Esophagus muscularis mucosa (tissue), 4 donors: ENCODE measurements around the gene GAREM1. TPM values are rescaled to one million over a fixed set of nuclear protein-coding genes. Genes with fewer than 3 reads are reported as not detected.

Experiments
- DNase-seq: peaks from one replicate; pipeline ENCODE4 v3.0.0-alpha.2; 2017; ENCODE audit errors: extremely low spot score
- H3K27ac ChIP-seq, 4 donors: fragments of 200-600 bp; sonication (generic); replicated peaks in 1 of 4; 1 replicate in 3 of 4; 2 replicates in 1 of 4; pipeline ENCODE4 v1.5.1; 2016 to 2019; ENCODE audit warnings: mild to moderate bottlenecking in 1 of 4
- H3K27me3 ChIP-seq, 4 donors: fragments of 200-600 bp; sonication (generic); one replicate each; pipeline versions ENCODE4 v1.5.1 to v1.6.0; 2016 to 2019
- H3K36me3 ChIP-seq, 4 donors: fragments of 200-600 bp; sonication (generic); one replicate each; pipeline ENCODE4 v1.5.1; 2016 to 2019
- H3K4me1 ChIP-seq, 4 donors: fragments of 200-600 bp; sonication (generic); one replicate each; pipeline ENCODE4 v1.5.1; 2016 to 2019
- H3K4me3 ChIP-seq, 4 donors: fragments of 200-600 bp; sonication (generic); 1 replicate in 2 of 4; 2 replicates in 2 of 4; pipeline ENCODE4 v1.5.1; 2016 to 2019; ENCODE audit warnings: mild to moderate bottlenecking in 4 of 4, moderate library complexity in 1 of 4
- H3K9me3 ChIP-seq, 4 donors: fragments of 200-600 bp; sonication (generic); 1 replicate in 3 of 4; 2 replicates in 1 of 4; pipeline ENCODE4 v1.5.1; 2016 to 2019
- CTCF ChIP-seq, 3 experiments: fragments of 200-600 bp in 2 of 3; fragments of 450-650 bp in 1 of 3; sonication (generic) in 2 of 3; IDR thresholded peaks; one replicate each; pipeline ENCODE4 v1.5.1; 2017 to 2019; ENCODE audit warnings: antibody characterized with exemption in 3 of 3, mild to moderate bottlenecking in 2 of 3, moderate library complexity in 1 of 3
- EP300 ChIP-seq: sonication (generic); formaldehyde crosslinking; IDR thresholded peaks from one replicate; pipeline ENCODE4 v1.6.1; 2017; ENCODE audit warnings: antibody characterized with exemption
- POLR2A ChIP-seq: fragments of 450-650 bp; IDR thresholded peaks from one replicate; pipeline ENCODE4 v1.6.1; 2017; ENCODE audit warnings: antibody characterized with exemption, moderate library complexity, mild to moderate bottlenecking, low read depth
- POLR2AphosphoS5 ChIP-seq, 2 donors: sonication (generic); formaldehyde crosslinking; IDR thresholded peaks; one replicate each; pipeline ENCODE4 v1.6.1; 2017; ENCODE audit warnings: antibody characterized with exemption in 2 of 2
- WGBS: methylation state at CpG from one replicate; pipeline ENCODE4 v1.1.5; 2018; 5-methylcytosine and 5-hydroxymethylcytosine counted together
- intact Hi-C: fragments of 100-400 bp; cut with DNase I; formaldehyde crosslinking; loops from one replicate; pipeline ENCODE4 v1.15.1; 2023
- total RNA-seq, 4 donors: library from RNA; depleted of rRNA; stranded (reverse); fragments of >200 nt; gene quantifications; one replicate each; pipeline versions ENCODE4 v1.1.0 to v1.2.1, GENCODE V29; 2016

GAREM1 gene
- total RNA-seq, 4 donors from 2014 or later: 7.0 to 11.6 (median 9.8) TPM

GRCh38 chr18:32308493-32309120 is 162.1 kb downstream of the GAREM1 start:
- intact Hi-C loops: no loop called here
- no peaks in the 10 kb centered on the region for H3K27me3 ChIP-seq
- no peaks in the 10 kb centered on the region for H3K36me3 ChIP-seq
- no peak overlapping the region for H3K4me3 ChIP-seq
- DNase-seq: no peak
- peaks cover 14 to 29% (median 22%) of the 10 kb centered on the region in 4 donors for H3K4me1 ChIP-seq
- no peaks in the 10 kb centered on the region for H3K9me3 ChIP-seq
- WGBS: 43% methylated on average over 3 of the region's 3 CpGs
- TF ChIP-seq POLR2AphosphoS5 (IDR thresholded peaks at IDR 0.05): peak; percentile 21 to 47
- TF ChIP-seq POLR2A: no peak
- peak overlapping the region; percentile 45 to 65 (median 60) for H3K27ac ChIP-seq

GRCh38 chr18:32303400-32303799 is 167.3 kb downstream of the GAREM1 start:
- Histone ChIP-seq H3K9me3 (no peaks in the 10 kb centered on the region), H3K27me3 (no peaks in the 10 kb centered on the region), H3K4me3 (no peak overlapping the region), H3K36me3 (no peaks in the 10 kb centered on the region), H3K4me1 (peaks cover 9 to 34% (median 28%) of the 10 kb centered on the region in 4 donors), H3K27ac (no peak overlapping the region)
- no peak for TF ChIP-seq POLR2A
- TF ChIP-seq EP300: no peak
- TF ChIP-seq POLR2AphosphoS5 (IDR thresholded peaks at IDR 0.05): no peak
- no peak for TF ChIP-seq CTCF (IDR thresholded peaks at IDR 0.05)
- intact Hi-C loops: no loop called here
- DNase-seq: no peak
- WGBS: 77% methylated on average over 4 of the region's 4 CpGs

GRCh38 chr18:32302806-32303205 is 167.9 kb downstream of the GAREM1 start:
- Histone ChIP-seq H3K4me1 (peaks cover 8 to 31% (median 27%) of the 10 kb centered on the region in 4 donors), H3K27ac (peak overlapping the region in 1 of 4 donors; percentile 30), H3K36me3 (no peaks in the 10 kb centered on the region), H3K27me3 (no peaks in the 10 kb centered on the region), H3K4me3 (no peak overlapping the region), H3K9me3 (no peaks in the 10 kb centered on the region)
- 82% methylated on average over 5 of the region's 5 CpGs for WGBS
- intact Hi-C loops: no loop called here
- no peak for DNase-seq
- no peak for TF ChIP-seq EP300
- no peak for TF ChIP-seq POLR2AphosphoS5 (IDR thresholded peaks at IDR 0.05)
- no peak for TF ChIP-seq POLR2A
- no peak for TF ChIP-seq CTCF (IDR thresholded peaks at IDR 0.05)

GRCh38 chr18:32301976-32302743 is 168.5 kb downstream of the GAREM1 start:
- intact Hi-C loops: no loop called here
- H3K9me3 ChIP-seq: no peaks in the 10 kb centered on the region
- WGBS: 50% methylated on average over 2 of the region's 2 CpGs
- peaks cover 8 to 31% (median 27%) of the 10 kb centered on the region in 4 donors for H3K4me1 ChIP-seq
- TF ChIP-seq POLR2A: no peak
- no peak for DNase-seq
- H3K27ac ChIP-seq: peak overlapping the region in 2 of 4 donors; percentile 14 to 30
- no peaks in the 10 kb centered on the region for H3K27me3 ChIP-seq
- H3K4me3 ChIP-seq: no peak overlapping the region
- H3K36me3 ChIP-seq: no peaks in the 10 kb centered on the region

GRCh38 chr18:32301361-32301760 is 169.3 kb downstream of the GAREM1 start:
- H3K4me3 ChIP-seq: no peak overlapping the region
- H3K4me1 ChIP-seq: peaks cover 8 to 31% (median 27%) of the 10 kb centered on the region in 4 donors
- peak overlapping the region in 2 of 4 donors; percentile 14 for H3K27ac ChIP-seq
- H3K27me3 ChIP-seq: no peaks in the 10 kb centered on the region
- no peak for TF ChIP-seq CTCF (IDR thresholded peaks at IDR 0.05)
- no peak for TF ChIP-seq POLR2AphosphoS5 (IDR thresholded peaks at IDR 0.05)
- 78% methylated on average over 4 of the region's 4 CpGs for WGBS
- no peaks in the 10 kb centered on the region for H3K36me3 ChIP-seq
- H3K9me3 ChIP-seq: no peaks in the 10 kb centered on the region
- DNase-seq: no peak
- intact Hi-C loops: no loop called here
